KMS-11 (cell line): Measurements from ENCODE around the gene CUL2.

Experiments used
- H2AFZ ChIP-seq: fragments of 200-600 bp; sonication (generic); 2 replicates; pipeline ENCODE4 v1.6.1; 2016; ENCODE audit warnings: antibody characterized with exemption, mixed run types, low read depth
- H3K27ac ChIP-seq: fragments of 200-600 bp; sonication (generic); 2 replicates; pipeline ENCODE4 v1.6.1; 2016; ENCODE audit warnings: mild to moderate bottlenecking, mixed run types
- H3K27me3 ChIP-seq: fragments of 200-600 bp; sonication (generic); 2 replicates; pipeline ENCODE4 v1.6.1; 2017; ENCODE audit warnings: mild to moderate bottlenecking, low read depth, mixed run types, moderate library complexity; ENCODE audit not compliant: insufficient read depth
- H3K36me3 ChIP-seq: fragments of 200-600 bp; sonication (generic); 2 replicates; pipeline ENCODE4 v1.6.1; 2017; ENCODE audit warnings: mild to moderate bottlenecking, mixed run types; ENCODE audit not compliant: insufficient read depth
- H3K4me1 ChIP-seq: fragments of 200-600 bp; sonication (generic); 2 replicates; pipeline ENCODE4 v1.6.1; 2016; ENCODE audit warnings: mild to moderate bottlenecking, low read depth, mixed run types; ENCODE audit not compliant: poor library complexity, severe bottlenecking
- H3K4me2 ChIP-seq: fragments of 200-600 bp; sonication (generic); 2 replicates; pipeline ENCODE4 v1.7.0; 2016; ENCODE audit warnings: mild to moderate bottlenecking, mixed run types
- H3K4me3 ChIP-seq: fragments of 200-600 bp; sonication (generic); IDR thresholded peaks from 2 replicates; pipeline ENCODE4 v1.6.1; 2017; ENCODE audit warnings: low read depth, low read length, mixed read lengths; ENCODE audit not compliant: insufficient read depth
- H3K79me2 ChIP-seq: fragments of 200-600 bp; sonication (generic); 2 replicates; pipeline ENCODE4 v1.6.1; 2016; ENCODE audit warnings: low read depth, mixed run types; ENCODE audit not compliant: insufficient read depth
- H3K9ac ChIP-seq: fragments of 200-600 bp; sonication (generic); 2 replicates; pipeline ENCODE4 v1.6.1; 2016; ENCODE audit warnings: mild to moderate bottlenecking, mixed run types
- H4K20me1 ChIP-seq: fragments of 200-600 bp; sonication (generic); 2 replicates; pipeline ENCODE4 v1.6.1; 2016; ENCODE audit warnings: mild to moderate bottlenecking, mixed run types; ENCODE audit not compliant: insufficient read depth
- CTCF ChIP-seq: fragments of 200-600 bp; sonication (generic); conservative IDR thresholded peaks from 2 replicates; pipeline ENCODE4 v1.6.1; 2017; ENCODE audit warnings: low read depth, mild to moderate bottlenecking, antibody characterized with exemption, low read length, moderate library complexity, mixed read lengths

CUL2 gene

GRCh38 chr10:34959321-34959720, 130.8 kb downstream of the CUL2 start:
- H4K20me1 ChIP-seq = no peaks in the 10 kb centered on the region
- H3K4me2 ChIP-seq = no peak overlapping the region
- H3K27ac ChIP-seq = no peak overlapping the region
- no peak overlapping the region for H3K4me3 ChIP-seq
- no peak overlapping the region for H2AFZ ChIP-seq
- H3K36me3 ChIP-seq = no peaks in the 10 kb centered on the region
- H3K4me1 ChIP-seq = no peaks in the 10 kb centered on the region
- H3K27me3 ChIP-seq = no peaks in the 10 kb centered on the region
- H3K9ac ChIP-seq = no peak overlapping the region
- TF ChIP-seq CTCF = no peak
- H3K79me2 ChIP-seq = no peaks in the 10 kb centered on the region
